PFSK-1 (cell line): ENCODE results near the gene PTPN2.

Experiments
- FOXP2 ChIP-seq: optimal IDR thresholded peaks from 2 replicates; pipeline ENCODE3; 2011; ENCODE audit warnings: borderline replicate concordance, control low read depth, inconsistent platforms; ENCODE audit not compliant: insufficient read depth; ENCODE audit errors: extremely low read length, extremely low read depth
- POLR2AphosphoS5 ChIP-seq: IDR thresholded peaks from 2 replicates; pipeline ENCODE4 v1.6.1; 2012; ENCODE audit warnings: low read depth, mild to moderate bottlenecking, control low read depth, low read length, moderate library complexity
- SIN3A ChIP-seq: IDR thresholded peaks from 2 replicates; pipeline ENCODE4 v1.6.1; 2012; ENCODE audit warnings: mild to moderate bottlenecking, low read length, moderate library complexity, borderline replicate concordance; ENCODE audit not compliant: insufficient read depth
- TAF1 ChIP-seq: IDR thresholded peaks from 2 replicates; pipeline ENCODE4 v1.6.1; 2012; ENCODE audit warnings: low read length, control low read depth, borderline replicate concordance; ENCODE audit not compliant: insufficient read depth
- TF ChIP-seq, protein P1 (sequence below), 2 experiments: IDR thresholded peaks; 2 replicates each; pipeline versions ENCODE4 v1.6.1 to v1.8.0; 2011 to 2012; ENCODE audit warnings: low read depth in 2 of 2, low read length in 2 of 2, control low read depth in 1 of 2, inconsistent platforms in 1 of 2, mild to moderate bottlenecking in 1 of 2, moderate library complexity in 1 of 2; ENCODE audit not compliant: insufficient read depth in 1 of 2

The PTPN2 gene

DNA sequence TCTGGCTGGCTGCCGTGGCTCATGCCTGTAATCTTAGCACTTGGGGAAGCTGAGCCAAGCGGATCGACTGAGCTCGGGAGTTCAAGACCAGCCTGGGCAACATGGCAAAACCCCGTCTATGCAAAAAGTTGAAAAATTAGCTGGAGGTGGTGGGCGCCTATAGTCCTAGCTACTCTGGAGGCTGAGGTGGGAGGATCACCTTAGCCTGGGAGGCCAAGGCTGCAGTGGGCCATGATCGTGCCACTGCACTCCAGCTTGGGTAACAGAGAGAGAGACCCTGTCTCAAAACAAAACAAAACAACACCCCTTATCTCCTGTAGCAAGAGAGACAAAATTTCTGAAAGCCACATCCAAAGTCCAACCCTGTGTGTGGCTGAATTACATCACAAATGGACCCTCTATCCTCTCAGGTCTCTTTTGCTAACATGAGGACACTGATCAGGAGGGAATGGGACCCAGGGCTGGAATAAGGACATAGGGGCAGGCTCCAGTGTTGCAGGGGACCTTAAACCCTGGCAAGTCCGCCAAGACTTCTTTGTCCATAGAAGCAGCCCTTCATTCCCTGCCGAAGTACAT, 116.4 kb downstream of the PTPN2 start:
- TF ChIP-seq, protein P1, sequence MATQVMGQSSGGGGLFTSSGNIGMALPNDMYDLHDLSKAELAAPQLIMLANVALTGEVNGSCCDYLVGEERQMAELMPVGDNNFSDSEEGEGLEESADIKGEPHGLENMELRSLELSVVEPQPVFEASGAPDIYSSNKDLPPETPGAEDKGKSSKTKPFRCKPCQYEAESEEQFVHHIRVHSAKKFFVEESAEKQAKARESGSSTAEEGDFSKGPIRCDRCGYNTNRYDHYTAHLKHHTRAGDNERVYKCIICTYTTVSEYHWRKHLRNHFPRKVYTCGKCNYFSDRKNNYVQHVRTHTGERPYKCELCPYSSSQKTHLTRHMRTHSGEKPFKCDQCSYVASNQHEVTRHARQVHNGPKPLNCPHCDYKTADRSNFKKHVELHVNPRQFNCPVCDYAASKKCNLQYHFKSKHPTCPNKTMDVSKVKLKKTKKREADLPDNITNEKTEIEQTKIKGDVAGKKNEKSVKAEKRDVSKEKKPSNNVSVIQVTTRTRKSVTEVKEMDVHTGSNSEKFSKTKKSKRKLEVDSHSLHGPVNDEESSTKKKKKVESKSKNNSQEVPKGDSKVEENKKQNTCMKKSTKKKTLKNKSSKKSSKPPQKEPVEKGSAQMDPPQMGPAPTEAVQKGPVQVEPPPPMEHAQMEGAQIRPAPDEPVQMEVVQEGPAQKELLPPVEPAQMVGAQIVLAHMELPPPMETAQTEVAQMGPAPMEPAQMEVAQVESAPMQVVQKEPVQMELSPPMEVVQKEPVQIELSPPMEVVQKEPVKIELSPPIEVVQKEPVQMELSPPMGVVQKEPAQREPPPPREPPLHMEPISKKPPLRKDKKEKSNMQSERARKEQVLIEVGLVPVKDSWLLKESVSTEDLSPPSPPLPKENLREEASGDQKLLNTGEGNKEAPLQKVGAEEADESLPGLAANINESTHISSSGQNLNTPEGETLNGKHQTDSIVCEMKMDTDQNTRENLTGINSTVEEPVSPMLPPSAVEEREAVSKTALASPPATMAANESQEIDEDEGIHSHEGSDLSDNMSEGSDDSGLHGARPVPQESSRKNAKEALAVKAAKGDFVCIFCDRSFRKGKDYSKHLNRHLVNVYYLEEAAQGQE (IDR thresholded peaks at IDR 0.05; ENCODE audit: insufficient read depth in 1 of 2, low read depth in 2 of 2, low read length in 2 of 2): no peak
- TF ChIP-seq POLR2AphosphoS5: no peak
- no peak for TF ChIP-seq SIN3A
- TF ChIP-seq TAF1: no peak
- TF ChIP-seq FOXP2: no peak

DNA sequence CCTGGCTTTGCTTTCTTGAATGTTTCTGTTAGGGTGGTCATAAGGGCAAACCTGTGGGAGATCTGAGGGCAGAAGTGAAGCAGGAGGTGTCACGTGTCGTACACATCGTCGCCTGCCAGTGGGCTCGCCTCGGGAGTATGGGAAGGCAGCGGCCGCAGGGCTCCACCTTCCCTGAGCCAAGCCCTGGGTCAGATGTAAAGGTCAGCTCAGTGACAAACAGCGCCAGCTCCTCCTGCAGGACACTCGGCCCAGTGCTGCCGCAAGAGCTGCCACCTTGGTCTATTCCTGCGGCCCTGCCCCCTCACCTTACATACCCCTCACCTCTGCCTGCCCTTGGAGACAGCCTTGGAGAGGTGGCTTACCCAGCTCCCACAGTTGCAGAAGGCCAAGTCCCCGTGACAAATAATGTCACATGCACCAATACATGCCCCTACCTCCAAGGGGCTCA, 117.0 kb downstream of the PTPN2 start:
- TF ChIP-seq SIN3A: no peak
- TF ChIP-seq POLR2AphosphoS5: no peak
- no peak for TF ChIP-seq TAF1
- TF ChIP-seq, protein P1 (IDR thresholded peaks at IDR 0.05; ENCODE audit: insufficient read depth in 1 of 2, low read depth in 2 of 2, low read length in 2 of 2): no peak
- no peak for TF ChIP-seq FOXP2

DNA sequence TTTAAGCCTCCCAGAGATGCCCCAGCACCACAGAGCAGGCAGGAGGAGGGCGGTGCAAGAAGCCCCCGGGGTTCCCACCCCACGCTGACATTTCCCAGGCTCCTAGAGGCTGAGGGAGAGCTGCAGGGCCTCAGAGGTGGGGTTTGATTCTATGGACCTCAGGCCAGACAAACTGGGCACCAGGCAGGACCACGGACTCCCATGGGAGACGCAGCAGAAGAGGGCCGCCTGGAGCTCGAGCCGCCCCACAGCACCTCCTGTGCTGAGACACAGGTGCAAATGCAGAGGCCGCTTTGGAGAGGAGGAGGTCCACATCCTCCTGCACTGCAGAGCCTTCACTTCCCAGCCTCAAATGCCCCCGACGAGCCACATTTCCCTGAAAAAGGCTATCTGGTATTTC, 118.5 kb downstream of the PTPN2 start:
- no peak for TF ChIP-seq SIN3A

DNA sequence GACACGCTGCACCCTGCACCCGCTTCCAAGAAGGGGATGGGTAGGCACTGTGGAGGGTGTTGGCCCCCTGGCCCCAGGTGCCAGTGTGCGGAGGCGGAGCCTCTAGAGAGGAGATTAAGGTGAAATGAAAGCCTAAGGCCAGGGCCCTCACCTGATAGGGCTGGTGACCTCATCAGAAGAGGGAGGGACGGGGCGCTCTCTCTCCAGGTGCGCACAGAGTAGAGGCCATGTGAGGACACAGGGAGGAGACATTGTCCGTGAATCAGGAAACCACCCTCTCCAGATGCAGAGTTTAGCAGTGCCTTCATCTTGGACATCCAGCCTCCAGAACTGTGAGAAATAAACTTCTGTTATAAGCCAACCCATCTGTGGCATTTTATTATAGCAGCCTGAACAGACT, 118.9 kb downstream of the PTPN2 start:
- TF ChIP-seq POLR2AphosphoS5 (no peak), FOXP2 (no peak), SIN3A (no peak), TAF1 (no peak)
- TF ChIP-seq, protein P1 (IDR thresholded peaks at IDR 0.05; ENCODE audit: insufficient read depth in 1 of 2, low read depth in 2 of 2, low read length in 2 of 2): no peak

DNA sequence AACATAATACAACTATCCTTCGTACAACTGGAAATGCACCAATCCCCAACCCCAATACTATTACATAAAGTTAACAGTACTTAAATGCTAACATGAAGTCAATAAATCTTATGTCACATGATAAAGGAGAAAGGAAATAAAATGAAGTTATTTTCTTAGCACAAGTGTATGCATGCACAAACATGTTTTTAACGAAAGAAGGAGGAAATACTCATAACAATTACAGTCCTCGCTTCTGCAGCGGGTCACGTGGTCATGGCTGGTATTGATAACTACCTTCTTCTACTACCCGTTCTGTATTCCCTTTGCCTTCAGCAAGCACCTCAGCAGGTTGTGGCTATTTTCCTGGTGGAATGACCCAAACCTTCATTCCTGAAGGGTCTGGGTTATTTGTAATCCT, 129.5 kb downstream of the PTPN2 start:
- TF ChIP-seq POLR2AphosphoS5 (no peak), SIN3A (no peak), FOXP2 (no peak), TAF1 (no peak)
- TF ChIP-seq, protein P1 (IDR thresholded peaks at IDR 0.05; ENCODE audit: insufficient read depth in 1 of 2, low read depth in 2 of 2, low read length in 2 of 2): no peak
